ENCODE results near the gene FAIM2. TPM values are rescaled to one million over a fixed set of nuclear protein-coding genes. Genes with fewer than 3 reads are reported as not detected.
A peak's percentile ranks its signal among the peaks of the same experiment; 100 is the strongest.

FAIM2 gene
- total RNA-seq, 4 donors from 2014 or later = 0.38 to 0.65 (median 0.56) TPM; not detected in 1

DNA sequence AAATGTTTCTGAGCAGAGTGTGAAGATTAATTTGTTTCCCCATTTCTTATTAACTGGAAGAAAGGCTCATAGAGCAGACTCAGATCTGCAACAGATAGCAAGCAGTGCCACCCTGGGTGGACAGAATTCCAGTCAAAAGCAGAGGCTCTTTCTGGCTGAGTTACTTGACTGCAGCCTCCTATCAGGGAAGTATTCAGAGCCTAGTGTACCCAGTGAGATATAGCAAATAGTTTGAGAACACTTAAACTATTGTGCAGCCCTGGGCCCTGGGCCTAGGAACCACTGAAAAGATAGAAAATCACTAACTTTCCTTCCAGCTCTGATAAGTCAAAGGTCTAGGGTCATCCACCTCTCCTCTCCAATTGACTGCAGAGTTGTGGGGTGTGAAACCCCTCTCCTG lies 35.6 kb upstream of the FAIM2 start:
- TF ChIP-seq POLR2A (IDR thresholded peaks at IDR 0.05) = no peak
- no peak for TF ChIP-seq EP300 (IDR thresholded peaks at IDR 0.05)
- no peak for TF ChIP-seq POLR2AphosphoS5 (IDR thresholded peaks at IDR 0.05)
- TF ChIP-seq, protein P1, sequence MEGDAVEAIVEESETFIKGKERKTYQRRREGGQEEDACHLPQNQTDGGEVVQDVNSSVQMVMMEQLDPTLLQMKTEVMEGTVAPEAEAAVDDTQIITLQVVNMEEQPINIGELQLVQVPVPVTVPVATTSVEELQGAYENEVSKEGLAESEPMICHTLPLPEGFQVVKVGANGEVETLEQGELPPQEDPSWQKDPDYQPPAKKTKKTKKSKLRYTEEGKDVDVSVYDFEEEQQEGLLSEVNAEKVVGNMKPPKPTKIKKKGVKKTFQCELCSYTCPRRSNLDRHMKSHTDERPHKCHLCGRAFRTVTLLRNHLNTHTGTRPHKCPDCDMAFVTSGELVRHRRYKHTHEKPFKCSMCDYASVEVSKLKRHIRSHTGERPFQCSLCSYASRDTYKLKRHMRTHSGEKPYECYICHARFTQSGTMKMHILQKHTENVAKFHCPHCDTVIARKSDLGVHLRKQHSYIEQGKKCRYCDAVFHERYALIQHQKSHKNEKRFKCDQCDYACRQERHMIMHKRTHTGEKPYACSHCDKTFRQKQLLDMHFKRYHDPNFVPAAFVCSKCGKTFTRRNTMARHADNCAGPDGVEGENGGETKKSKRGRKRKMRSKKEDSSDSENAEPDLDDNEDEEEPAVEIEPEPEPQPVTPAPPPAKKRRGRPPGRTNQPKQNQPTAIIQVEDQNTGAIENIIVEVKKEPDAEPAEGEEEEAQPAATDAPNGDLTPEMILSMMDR (IDR thresholded peaks at IDR 0.05) = no peak
- H3K4me3 ChIP-seq = no peak overlapping the region
- H3K4me1 ChIP-seq = no peaks in the 10 kb centered on the region
- no peaks in the 10 kb centered on the region for H3K36me3 ChIP-seq
- no peaks in the 10 kb centered on the region for H3K9me3 ChIP-seq
- no peak for DNase-seq (ENCODE audit: low spot score in 2 of 2)
- H3K27ac ChIP-seq = no peak overlapping the region
- no peaks in the 10 kb centered on the region for H3K27me3 ChIP-seq

DNA sequence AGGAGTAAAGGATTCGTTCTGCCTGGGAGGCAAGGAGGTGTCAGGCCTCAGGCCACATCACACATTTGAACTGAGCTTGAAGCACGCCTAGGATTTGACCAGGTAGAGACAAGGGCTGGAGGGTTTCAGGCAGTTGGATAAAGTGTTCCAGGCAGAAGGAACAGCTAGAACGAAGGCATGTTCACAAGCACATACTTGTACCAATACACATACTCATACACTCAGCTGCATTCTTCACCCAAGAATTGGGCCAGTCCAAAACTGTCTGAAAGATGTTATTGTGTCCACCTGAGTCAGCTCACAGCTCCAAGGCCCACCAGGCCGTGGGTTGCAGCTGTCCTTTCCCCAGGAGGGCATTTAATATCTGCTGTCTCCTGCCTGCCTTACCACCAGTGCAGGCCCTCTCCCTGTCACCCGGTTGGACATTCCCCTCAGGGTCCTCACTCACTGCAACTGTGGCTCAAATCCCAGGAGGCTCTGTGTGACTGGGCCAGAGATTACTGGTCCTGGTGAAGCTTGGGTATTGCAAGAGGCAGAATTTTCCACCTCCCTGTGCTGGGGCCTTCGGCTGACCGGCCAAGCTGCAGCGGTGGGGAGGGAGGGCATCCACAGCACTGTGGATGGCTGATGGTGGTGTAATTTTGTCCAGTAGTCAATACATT lies 34.1 kb upstream of the FAIM2 start:
- WGBS = 61% methylated on average over 4 of the region's 8 CpGs
- no peak for DNase-seq (ENCODE audit: low spot score in 2 of 2)
- Histone ChIP-seq H3K9me3 (no peaks in the 10 kb centered on the region), H3K4me3 (no peak overlapping the region), H3K27ac (peak overlapping the region; percentile 19), H3K36me3 (no peaks in the 10 kb centered on the region), H3K4me1 (no peaks in the 10 kb centered on the region), H3K27me3 (no peaks in the 10 kb centered on the region)
- TF ChIP-seq, protein P1 (IDR thresholded peaks at IDR 0.05) = no peak

DNA sequence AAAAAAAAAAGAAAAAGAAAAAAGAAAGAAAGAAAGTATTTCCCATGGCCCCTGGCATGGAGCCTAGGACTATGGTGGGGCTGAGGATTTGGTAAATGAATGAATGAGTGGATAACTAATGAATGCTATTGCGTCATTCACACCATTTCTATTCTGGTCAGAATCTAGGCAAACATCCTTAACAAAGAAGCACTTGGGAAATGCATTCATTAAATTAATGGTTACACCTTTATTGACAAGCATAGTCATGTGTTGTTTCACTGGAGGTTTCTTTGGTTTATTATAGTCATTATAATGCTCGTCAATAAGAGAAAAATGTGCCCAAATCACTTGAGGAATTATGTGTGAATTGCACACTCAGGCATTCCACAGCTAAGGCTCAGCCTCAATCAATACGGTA lies 33.2 kb upstream of the FAIM2 start:
- 81% methylated on average over 3 of the region's 3 CpGs for WGBS
- Histone ChIP-seq H3K4me1 (no peaks in the 10 kb centered on the region), H3K27ac (no peak overlapping the region)

DNA sequence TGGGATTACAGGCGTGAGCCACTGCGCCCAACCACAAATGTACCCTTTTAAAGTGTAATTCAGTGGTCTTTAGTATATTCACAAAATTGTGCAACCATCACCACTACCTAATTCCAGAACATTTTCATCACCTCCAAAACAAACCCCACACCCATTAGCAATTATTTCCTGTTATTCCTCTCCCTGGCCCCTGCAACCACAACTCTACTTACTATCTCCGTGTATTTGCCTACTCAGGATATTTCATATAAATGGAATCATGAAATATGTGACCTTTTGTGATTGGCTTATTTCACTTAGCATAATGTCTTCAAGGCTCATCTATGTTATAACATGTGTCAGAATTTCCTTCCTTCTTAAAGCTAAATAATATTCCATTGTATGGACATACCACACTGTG lies 30.8 kb upstream of the FAIM2 start:
- Histone ChIP-seq H3K4me3 (no peak overlapping the region), H3K9me3 (no peaks in the 10 kb centered on the region), H3K27me3 (no peaks in the 10 kb centered on the region), H3K4me1 (no peaks in the 10 kb centered on the region), H3K36me3 (no peaks in the 10 kb centered on the region), H3K27ac (no peak overlapping the region)
- TF ChIP-seq POLR2AphosphoS5 (IDR thresholded peaks at IDR 0.05) = no peak
- TF ChIP-seq EP300 (IDR thresholded peaks at IDR 0.05) = no peak
- no peak for TF ChIP-seq POLR2A (IDR thresholded peaks at IDR 0.05)
- TF ChIP-seq, protein P1 (IDR thresholded peaks at IDR 0.05) = no peak
- 85% methylated on average over 3 of the region's 3 CpGs for WGBS
- DNase-seq (ENCODE audit: low spot score in 2 of 2) = no peak

More for the DNA sequence above, 33.2 kb upstream of the FAIM2 start:
- Histone ChIP-seq H3K36me3 (no peaks in the 10 kb centered on the region), H3K4me3 (no peak overlapping the region), H3K9me3 (no peaks in the 10 kb centered on the region), H3K27me3 (no peaks in the 10 kb centered on the region)
- TF ChIP-seq POLR2A (IDR thresholded peaks at IDR 0.05) (no peak), POLR2AphosphoS5 (IDR thresholded peaks at IDR 0.05) (no peak), EP300 (IDR thresholded peaks at IDR 0.05) (no peak)
- TF ChIP-seq, protein P1 (IDR thresholded peaks at IDR 0.05) = no peak
- no peak for DNase-seq (ENCODE audit: low spot score in 2 of 2)

DNA sequence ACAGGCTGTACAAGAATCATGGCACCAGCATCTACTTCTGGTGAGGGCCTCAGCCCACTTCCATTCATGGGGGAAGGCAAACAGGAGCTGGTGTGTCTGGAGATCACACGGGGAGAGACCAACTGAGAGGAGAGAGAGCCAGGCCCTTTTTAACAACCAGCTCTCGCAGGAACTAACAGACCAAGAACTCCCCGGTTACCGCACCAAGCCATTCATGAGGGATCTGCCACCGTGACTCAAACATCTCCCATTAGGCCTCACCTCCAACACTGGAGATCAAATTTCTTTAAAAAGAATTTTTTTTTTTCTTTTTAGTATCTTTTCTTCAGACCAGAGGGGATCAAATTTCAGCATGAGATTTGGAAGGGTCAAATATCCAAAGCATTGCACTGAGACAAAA lies 30.1 kb upstream of the FAIM2 start:
- 83% methylated on average over 5 of the region's 5 CpGs for WGBS
- Histone ChIP-seq H3K27ac (no peak overlapping the region), H3K4me1 (no peaks in the 10 kb centered on the region), H3K27me3 (peaks cover 3% of the 10 kb centered on the region), H3K4me3 (no peak overlapping the region), H3K36me3 (no peaks in the 10 kb centered on the region), H3K9me3 (no peaks in the 10 kb centered on the region)
- DNase-seq (ENCODE audit: low spot score in 2 of 2) = no peak
- TF ChIP-seq, protein P1 (IDR thresholded peaks at IDR 0.05) = no peak
- TF ChIP-seq POLR2AphosphoS5 (IDR thresholded peaks at IDR 0.05) (no peak), POLR2A (IDR thresholded peaks at IDR 0.05) (no peak), EP300 (IDR thresholded peaks at IDR 0.05) (no peak)
